Inferior parietal cortex (tissue), 1 donor: Measurements from ENCODE around the gene AEBP1.

Source experiments
- DNase-seq: peaks from one replicate; pipeline ENCODE4 v3.0.0-alpha.2; 2016; ENCODE audit errors: extremely low spot score

AEBP1 gene

DNA sequence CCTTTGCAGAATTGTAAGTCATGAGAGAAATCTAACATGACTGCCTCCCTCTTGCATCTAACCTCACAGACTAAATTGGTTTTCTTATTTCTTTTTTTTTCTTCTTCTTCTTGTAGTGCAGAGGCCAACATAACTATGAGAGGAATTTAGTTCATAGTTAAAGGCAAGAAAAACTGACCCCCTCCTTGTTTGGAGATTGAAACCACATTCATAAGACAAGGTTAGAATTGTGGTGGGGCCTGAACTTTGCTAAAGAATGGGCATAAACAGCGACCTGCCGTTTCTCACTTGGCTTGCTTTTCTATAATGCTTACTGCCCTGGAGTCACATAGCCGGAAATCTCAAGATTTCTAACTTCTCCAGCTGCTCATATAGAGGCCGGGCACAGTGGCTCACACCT, 19.4 kb upstream of the AEBP1 start:
- no peak for DNase-seq

DNA sequence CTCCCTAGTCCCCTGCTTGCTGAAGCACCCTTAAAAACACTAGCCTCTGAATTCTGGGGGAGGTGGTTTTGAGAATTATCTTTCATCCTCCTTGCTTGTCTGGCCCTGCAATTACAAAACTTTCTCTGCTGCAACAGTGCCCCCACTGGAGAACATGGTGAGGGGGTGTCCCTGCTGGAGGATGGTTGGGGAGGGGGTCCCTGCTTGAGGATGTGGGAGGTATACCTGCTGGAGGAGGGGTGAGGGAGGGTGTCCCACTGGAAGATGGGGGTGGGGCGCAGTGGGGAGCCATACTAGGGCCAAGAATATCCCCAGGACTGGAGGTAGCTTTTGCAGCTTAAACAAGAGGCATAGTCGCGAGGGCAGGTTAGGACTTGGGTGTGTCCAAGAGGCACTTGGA, 18.6 kb upstream of the AEBP1 start:
- DNase-seq: no peak

DNA sequence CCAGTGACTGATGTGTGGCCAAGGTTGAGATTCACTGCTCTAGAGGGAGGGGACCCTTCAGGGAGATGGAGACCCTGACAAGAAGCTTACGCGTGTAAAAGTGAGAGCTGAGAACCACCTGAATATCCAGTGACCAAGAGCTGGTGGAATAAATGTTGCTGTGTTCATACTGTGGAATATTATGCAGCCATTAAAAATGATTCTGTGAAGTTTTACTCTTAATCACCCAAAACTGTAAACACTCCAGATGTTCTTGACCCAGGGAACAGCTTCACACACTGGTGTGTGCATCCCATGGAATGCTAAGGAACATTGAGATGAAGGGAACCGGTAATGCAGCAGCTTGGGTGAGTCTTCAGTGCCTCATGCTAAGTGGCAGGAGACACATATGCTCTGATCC, 17.5 kb upstream of the AEBP1 start:
- DNase-seq: no peak

DNA sequence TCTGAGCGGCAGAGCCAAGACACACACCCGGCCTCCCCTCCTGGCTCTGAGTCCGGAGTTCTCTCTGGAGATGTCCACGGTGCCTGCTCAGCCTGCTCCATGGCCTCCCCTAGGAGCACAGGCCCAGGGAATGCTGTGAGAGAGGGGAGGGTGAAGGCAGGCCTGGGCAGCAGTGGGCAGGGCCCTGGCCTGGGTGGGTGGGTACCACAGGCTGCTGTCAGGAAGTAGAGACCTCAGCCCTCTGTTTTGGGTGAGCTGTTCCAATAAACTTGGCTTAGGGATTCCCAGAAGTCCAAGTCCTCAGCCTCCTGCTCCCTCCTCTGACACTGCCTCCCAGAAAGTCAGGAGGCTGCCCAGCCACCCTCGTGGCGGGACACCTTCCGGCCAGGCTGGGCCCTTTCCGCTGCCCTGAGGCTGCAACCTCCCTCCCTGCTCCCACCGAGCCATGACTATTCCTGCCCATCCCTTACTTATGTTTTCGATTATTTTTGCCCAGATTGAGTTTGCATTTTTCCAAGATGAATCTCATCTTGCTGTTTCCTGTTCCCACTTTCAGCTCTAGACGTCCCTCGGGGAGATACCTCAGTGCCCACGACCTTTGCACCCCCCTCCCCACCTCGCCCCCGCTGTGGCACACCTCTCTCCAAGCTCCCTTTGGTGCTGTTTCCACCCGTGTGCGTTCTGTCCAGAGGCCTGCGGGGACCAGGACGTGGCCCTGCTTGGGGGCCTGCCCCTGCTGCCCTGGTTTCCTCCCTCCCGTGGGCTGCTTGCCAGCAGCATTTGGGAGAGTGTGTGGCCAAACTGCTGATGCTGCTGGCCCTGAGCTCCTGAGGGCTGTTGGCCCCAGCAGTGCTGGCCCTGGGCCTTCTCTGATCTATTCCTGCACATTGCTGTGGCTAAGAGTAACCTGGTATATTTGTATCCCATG, 16.0 kb upstream of the AEBP1 start:
- DNase-seq: no peak

DNA sequence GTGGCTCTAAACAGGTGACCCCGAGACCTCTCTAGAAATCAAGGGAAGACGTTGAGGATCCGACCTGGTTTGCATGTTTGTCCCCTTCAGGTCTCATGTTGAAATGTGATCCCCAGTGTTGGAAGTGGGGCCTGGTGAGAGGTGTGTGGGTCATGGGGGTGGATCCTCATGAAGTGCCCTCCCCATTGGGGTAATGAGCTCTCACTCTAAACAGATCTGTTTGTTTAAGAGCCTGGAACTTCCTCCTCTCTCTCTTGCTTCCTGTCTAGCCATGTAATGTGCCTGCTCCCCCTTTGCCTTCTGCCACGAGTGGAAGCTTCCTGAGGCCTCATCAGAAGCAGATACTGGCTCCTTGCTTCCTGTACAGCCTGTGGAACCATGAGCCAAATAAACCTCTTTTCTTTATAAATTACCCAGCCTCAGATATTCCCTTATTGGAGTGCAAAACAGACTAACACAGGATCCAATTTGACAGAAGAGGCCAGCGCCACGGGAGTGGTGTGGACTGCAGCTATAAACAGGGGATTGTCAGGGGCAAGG, 11.0 kb upstream of the AEBP1 start:
- no peak for DNase-seq

DNA sequence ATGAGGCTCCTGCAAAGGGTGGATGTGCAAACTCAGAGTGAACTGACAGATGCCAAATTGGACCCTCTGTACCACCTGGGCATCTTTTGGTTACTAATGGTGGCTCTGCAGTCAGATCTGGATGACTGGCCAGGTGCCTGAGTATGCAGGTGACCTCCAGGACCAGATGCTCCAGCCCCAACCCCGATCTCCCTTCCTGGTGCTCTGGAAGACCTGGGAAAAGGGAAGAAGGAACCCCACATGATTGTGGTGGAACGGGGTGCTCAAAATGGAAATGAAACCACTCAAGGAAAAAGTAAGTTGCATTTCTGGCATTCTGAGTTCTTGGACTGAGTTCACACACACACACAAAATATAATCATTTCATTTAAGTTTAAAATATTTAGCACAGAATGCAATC, 9.8 kb upstream of the AEBP1 start:
- no peak for DNase-seq

DNA sequence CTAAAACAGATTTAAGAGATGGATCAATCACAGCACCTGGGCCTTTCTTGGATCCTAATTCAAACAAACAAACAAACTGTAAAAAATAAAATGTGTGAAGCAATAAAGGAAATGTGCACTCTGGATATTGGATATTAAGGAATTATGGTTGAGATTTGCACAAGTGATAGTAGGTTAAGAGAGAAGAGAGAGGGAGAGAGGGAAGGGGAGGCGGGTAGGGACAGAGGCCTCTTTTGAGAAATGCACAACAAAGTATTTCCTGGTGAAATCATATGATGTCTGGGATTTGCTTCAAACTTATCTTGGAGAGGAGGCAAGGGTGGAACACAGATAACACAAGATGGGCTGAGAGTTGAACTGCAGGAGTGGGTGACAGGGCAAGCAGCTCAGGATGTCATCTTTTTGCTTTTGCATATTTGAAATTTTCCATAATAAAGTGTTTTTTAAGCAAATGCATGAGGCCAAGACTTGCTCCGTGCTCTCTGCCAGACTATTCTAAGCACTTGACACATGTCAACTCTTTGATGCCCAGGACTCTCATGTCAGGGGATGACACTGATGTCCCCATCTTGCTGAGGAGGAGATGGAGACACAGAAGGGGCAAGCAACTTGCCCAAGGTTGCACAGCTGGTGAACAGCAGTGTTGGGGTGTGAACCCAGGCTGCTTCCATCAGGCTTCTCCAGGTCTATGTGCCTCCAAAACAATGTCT, 9.1 kb upstream of the AEBP1 start:
- DNase-seq: no peak

DNA sequence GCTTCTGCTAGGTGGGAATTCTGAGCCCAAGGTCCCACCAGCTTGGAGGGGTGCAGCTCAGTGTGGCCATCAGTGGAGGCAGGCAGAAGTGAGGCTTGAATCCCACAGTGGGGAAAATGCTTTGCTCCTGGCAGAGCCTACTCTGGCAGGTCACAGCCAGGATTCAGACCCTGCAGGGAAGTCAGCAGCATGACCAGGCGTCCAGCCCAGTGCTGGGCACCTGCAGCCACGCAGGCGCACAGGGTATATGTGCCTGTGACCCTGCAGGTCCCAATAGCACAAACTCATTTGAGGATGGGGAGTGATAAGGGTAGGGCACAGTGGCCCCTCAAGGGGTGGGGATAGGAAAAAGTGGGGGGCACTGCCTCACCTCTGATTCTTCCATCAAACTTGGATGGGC, 8.4 kb upstream of the AEBP1 start:
- no peak for DNase-seq

DNA sequence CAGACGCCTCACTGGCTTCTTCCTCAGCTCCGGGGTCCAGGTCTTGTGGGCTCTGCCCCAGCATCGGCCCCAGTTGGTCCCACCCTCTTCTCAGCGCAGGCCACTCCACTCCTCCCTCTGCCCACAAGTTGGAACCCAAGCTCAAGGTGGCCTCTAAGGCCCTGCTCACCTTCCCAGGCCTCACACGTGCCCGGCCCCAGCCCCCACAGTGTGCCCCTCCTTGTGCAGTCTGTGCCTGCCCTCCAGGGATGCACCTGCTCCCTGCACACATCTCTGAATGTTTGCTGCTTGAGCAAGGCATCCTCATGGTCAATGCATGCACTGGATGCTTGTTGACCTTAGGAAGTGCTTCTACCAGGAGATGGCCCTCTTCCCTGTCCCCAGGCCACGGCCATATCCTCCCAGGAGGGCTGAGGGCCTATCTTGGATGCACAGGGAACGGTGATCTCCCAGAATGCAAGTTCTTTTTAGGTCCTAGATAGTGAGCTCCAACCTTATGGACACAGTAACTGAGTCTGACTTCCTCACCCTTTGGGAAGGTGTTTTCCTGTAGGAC, 7.7 kb upstream of the AEBP1 start:
- DNase-seq: no peak

DNA sequence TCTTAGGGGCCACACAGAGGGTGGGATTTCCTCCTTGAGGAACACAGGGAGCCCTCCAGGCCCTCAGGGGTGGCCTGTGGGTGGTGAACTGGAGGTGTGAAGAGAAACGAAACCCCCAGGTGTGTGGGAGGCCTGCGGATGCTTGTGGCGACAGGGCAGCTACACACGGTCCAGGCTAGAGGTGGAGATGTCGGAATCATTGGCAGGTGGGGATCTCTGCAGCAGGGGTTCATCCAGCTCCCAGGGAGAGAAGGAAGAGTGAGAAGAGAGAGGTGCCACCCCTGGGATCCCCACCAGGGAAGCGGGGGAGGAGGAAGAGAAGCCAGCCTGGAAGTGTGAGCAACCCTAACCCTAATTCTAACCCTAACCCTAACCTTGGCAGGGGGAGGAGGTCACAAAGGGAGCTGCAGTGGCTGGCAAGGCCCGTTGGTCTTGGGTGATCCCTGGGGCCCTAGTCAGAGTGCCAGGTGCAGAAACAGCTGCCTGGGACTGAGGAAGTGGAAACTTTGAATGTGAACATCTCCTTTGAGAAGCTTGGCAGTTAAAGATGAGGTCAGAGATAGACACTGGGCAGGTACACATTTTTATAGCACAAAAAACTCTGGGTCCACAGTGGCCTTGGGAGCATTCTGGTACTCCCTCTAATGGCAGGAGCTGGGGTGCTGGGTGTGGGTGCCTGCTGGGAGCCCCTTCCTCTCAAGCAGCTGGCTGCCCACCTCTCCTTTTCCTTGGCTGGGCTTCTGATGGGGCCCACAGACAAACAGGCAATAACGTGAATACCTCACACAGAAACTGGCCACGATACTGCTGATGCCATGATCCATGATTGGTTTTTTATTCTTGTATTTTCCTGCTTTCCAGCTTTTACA, 6.8 kb upstream of the AEBP1 start:
- DNase-seq: no peak

DNA sequence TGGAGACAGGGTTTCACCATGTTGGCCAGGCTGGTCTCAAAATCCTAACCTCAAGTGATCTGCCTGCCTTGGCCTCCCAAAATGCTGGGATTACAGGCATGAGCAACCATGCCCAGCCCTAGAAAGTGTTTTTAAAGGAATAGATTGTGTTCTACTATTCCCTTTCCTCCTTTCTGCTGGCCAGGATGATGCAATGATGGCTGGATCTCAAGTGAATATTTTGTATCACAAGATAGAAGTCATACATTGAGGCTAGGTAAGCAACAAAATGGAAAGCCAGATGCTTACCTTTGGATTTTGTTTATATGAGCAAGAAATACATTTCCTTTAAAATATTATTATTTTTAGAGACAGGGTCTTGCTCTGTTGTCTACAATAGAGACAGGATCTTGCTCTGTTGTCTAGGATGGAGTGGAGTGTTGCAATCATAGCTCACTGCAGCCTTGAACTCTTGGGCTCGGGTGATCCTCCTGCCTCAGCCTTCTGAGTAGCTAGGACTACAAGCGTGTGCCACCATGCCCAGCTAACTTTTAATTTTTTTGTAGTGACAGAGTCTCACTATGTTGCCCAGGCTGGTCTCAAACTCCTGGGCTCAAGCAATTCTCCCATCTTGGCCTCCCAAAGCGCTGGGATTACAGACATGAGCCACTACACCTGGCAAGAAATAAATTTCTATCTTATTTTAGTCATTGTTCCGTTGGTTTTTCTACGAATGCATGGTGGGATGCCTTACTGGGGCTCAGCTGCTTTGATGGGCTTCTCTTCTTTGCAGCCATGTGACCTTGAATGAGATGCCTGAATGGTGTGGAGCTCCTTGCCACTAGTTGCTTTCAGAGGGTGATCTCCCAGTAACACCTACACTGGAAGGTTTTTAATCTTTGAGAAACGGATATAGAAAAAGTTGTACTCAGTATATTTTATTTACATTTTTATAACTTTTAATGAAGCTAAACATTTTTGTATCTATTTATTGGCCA, 5.8 kb upstream of the AEBP1 start:
- no peak for DNase-seq

DNA sequence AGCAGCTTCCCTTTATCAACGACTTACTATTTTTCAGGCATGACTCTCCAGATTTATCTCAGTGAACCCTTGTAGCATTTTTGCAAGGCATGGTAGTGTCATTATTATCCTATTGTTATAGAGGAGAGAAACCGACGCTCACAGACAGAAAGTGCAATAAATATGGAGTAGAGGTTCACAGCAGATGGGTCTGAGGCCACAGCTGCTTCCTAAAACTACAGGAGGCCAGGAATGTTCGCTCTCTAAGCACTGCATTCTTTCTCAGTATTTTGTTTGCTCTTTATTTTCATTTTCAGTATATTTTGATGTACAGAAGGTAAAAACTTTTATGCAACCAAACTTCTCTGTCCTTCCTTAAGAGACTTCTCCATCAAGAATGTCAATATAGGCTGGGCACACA, 4.5 kb upstream of the AEBP1 start:
- no peak for DNase-seq

DNA sequence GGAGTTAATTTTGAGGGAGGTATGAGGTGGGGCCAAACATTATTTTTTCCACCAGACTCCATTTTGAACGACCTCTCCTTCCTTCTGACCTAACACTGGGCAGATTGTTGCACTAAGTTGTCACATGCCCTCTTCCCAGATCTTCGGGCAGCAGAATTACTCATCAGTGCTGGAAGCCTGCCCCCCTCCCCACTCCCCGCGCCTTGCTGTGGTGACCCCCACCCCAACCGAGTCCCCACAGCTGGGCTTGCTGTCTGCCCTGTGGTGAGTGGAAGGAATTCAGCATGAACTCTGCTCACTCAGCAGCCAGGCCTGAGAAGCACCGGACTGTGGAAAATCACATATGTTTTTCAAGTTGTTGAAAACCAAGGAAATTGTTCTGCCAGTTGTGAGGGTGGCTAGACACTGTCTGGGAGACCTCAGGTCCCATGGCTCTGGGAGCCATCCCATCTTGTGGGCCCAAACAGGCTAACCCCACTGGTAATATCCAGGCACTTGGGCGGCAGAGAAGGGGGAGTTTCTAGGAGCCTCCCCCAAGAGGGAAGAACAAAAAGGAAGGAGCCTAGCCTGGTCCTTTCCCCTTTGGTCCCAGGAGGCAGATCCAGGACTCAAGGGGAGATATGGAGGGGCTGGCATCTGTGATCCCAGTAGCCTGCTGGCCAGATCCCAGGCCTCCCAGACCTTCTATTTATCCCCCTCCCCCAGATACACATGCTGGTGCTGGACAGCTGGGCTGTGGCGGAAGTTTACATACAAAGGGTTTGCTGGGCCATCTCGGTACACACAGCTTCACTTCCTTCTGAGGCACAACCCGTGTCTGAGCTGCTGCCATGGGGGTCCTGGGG, 3.5 kb upstream of the AEBP1 start:
- no peak for DNase-seq

DNA sequence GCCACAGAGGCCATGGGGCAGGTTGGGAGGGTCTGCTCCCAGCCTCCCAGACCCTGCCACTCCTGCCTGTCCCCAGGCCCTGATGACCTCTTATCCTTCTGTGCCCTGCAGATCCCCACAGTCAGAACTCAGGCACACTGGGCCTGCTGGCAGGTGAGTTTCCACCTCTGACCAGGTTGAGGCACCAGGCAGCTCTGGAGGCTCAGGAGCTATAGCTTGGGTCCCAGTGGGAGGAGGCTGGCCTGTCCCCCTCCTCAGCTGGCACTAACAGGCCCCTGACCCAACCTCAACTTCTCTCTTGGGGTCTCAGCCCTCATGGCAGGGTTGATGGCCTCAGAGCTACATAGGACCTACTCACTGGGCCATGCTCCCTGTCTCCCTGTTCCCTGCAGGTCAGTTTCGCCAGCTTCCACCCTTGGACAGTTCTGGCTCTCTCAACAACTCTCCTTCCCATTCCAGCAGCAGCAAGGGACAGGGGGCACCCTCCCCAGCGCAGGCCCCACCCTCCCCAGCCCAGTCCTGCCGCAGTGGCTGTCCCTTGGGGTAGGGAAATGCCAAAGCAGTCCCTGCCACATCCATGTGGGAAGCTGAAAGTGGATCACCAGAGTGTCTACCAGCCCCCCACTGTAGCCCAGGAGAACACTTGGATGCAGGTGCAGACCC, 2.7 kb upstream of the AEBP1 start:
- no peak for DNase-seq

DNA sequence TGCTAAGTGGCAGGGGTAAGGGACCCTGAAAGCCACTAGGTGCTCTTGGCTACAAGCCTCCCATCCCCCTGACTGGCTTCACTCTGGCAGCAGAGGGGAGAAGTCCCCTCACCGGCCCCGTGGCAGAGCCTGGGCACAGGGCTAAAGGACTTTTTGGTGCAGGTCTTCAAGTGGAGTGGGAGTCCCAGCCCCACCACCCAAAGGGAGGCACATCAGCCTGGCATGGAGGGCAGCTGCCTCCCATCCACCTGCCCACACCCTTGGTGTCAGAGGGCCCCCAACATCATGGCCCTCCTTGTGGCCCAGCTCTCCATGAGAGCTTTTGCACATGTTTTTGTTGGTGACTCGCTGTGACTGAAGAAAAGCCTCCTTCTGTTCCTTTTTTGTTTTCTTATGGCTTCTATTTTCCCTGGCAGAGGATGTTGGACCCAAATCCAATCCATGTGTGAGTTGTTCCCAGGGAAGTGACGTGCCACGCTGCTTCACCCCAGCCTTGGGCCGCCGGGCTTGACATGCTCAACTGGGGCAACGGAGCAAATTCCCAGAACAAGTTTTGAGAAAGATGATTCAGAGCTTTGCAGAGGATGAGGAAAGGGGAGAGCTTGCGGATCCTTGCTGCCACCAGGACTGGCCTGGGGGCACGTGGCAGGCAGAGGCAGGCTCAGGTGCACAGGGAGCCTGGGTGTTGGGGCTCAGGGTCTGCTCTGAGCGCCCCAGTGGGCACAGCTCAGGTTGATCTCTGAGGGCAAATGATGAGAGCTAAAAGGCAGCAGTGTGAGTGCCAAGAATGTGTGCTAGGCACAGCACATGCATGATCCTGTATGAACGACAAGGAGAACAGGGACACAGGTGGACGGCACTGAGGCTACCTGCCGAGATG, 1.9 kb upstream of the AEBP1 start:
- DNase-seq: no peak

DNA sequence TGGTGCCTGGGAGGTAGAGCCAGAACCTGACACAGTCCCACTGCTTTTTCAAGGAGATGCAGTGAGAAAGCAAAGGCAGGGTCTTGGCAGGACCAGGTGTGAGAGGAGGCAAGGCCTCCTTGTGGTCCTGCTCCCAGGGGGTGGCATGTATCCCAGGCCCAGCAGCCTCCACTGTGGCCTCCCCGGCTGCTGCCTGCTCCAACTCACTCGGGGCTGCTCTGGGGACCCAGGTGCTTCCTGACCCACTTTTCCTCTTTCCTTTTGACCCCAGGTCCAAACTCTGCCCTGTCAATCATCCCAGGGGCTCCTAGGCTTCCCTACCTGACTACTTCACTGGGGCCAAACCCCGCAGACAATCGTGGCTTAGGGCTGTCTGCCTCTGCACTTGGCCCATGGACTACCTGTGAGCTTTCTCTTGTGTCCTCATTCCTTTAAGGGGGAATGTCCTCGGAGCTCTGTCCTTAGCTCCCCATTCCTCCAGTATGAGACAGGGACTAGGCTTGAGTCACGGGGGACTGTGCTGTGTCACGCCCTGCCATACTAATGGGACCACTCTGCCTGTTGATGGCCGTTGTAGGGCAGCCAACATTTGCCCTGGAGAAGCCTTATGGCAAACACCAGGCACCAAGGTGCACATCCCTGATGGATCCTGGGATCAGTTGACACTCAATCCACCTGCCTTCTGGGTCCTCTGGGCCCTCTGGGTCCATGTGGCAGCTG, 1.1 kb upstream of the AEBP1 start:
- DNase-seq: no peak

DNA sequence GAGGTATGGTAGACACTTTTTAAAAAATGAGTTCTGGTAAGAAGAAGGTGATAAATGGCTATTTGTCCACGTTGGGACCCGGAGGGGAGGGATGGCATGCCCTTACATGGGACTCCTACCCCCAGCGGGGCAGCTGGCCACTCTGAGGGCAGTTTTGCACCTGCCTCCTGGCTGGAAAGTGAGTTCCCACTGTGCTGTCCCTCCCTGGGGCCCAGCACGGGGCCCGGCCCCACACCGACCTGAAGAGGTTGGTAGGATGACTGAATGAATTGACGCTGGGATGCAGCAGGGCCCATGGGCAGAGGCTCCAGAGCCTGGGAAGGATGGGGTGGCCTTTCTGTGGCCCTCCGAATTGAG, 601 bp upstream of the AEBP1 start:
- DNase-seq: no peak
